Gastrocnemius medialis (tissue), 4 donors: ENCODE measurements around the gene NOP9. TPM values are rescaled to one million over a fixed set of nuclear protein-coding genes. Genes with fewer than 3 reads are reported as not detected.

Source experiments
- ATAC-seq, 2 donors: fragments of 150-250 bp; one replicate each; pipeline ENCODE4 v1.9.1; 2016
- DNase-seq, 2 donors: peaks; one replicate each; pipeline ENCODE4 v3.0.0-alpha.2; 2019
- H3K27ac ChIP-seq, 4 donors: fragments of 200-600 bp; sonication (generic); 1 replicate in 1 of 4; 2 replicates in 3 of 4; pipeline ENCODE4 v1.5.1; 2016 to 2018; ENCODE audit warnings: mild to moderate bottlenecking in 2 of 4, moderate library complexity in 1 of 4
- H3K27me3 ChIP-seq, 3 donors: fragments of 200-600 bp; sonication (generic) in 2 of 3; 1 replicate in 1 of 3; 2 replicates in 2 of 3; pipeline versions ENCODE4 v1.5.1 to v1.6.0; 2016 to 2019; ENCODE audit warnings: mild to moderate bottlenecking in 1 of 3, moderate library complexity in 1 of 3
- H3K36me3 ChIP-seq, 2 donors: fragments of 200-600 bp; sonication (generic) in 1 of 2; one replicate each; pipeline ENCODE4 v1.5.1; 2017 to 2018
- H3K4me1 ChIP-seq, 2 donors: fragments of 200-600 bp; sonication (generic) in 1 of 2; one replicate each; pipeline ENCODE4 v1.5.1; 2016 to 2017; ENCODE audit warnings: mild to moderate bottlenecking in 2 of 2
- H3K4me3 ChIP-seq, 4 donors: fragments of 200-600 bp; sonication (generic) in 3 of 4; 1 replicate in 1 of 4; 2 replicates in 3 of 4; pipeline ENCODE4 v1.5.1; 2016 to 2019; ENCODE audit warnings: mild to moderate bottlenecking in 2 of 4
- H3K9me3 ChIP-seq, 3 donors: fragments of 200-600 bp; sonication (generic) in 2 of 3; 1 replicate in 1 of 3; 2 replicates in 2 of 3; pipeline ENCODE4 v1.5.1; 2016 to 2019
- POLR2A ChIP-seq, 2 donors: fragments of 450-650 bp; IDR thresholded peaks; one replicate each; pipeline ENCODE4 v1.6.1; 2017; ENCODE audit warnings: antibody characterized with exemption in 2 of 2, mild to moderate bottlenecking in 2 of 2, moderate library complexity in 2 of 2
- in situ Hi-C, 4 donors: fragments of 200-750 bp; cut with MboI; loops; one replicate each; pipeline versions ENCODE4 v1.15.0 to v1.8.0; 2017; ENCODE audit warnings: low sequenced_read_pairs in 4 of 4
- intact Hi-C: fragments of 100-400 bp; cut with DNase I; formaldehyde crosslinking; loops from one replicate; pipeline ENCODE4 v1.15.1; 2023; ENCODE audit warnings: low total_unique reads
- total RNA-seq, 4 donors: library from RNA; depleted of rRNA; stranded (reverse); fragments of >200 nt; gene quantifications; one replicate each; pipeline versions ENCODE4 v1.1.0 to v1.2.3, GENCODE V29; 2016
- TF ChIP-seq, protein P1 (sequence below), 5 experiments: fragments of 450-650 bp in 3 of 5; fragments of 200-600 bp in 2 of 5; sonication (generic) in 2 of 5; IDR thresholded peaks in 4 of 5; conservative IDR thresholded peaks in 1 of 5; 1 replicate in 4 of 5; 2 replicates in 1 of 5; pipeline ENCODE4 v1.5.1; 2016 to 2019; ENCODE audit warnings: antibody characterized with exemption in 5 of 5, mild to moderate bottlenecking in 3 of 5, moderate library complexity in 3 of 5

NOP9 gene
- total RNA-seq, 4 donors from 2014 or later: 27.2 to 43.5 (median 32.2) TPM

GRCh38 chr14:24272467-24272866 is 27.2 kb upstream of the NOP9 start:
- Histone ChIP-seq H3K27ac (no peak overlapping the region), H3K4me1 (peaks cover 4 to 6% of the 10 kb centered on the region in 2 donors), H3K27me3 (no peaks in the 10 kb centered on the region), H3K4me3 (no peak overlapping the region), H3K36me3 (peaks cover 0 to 20% of the 10 kb centered on the region in 2 donors), H3K9me3 (no peaks in the 10 kb centered on the region)
- intact Hi-C loops (no loop called here), in situ Hi-C loops (no loop called here)
- DNase-seq (no peak), ATAC-seq (no peak)
- TF ChIP-seq, protein P1, sequence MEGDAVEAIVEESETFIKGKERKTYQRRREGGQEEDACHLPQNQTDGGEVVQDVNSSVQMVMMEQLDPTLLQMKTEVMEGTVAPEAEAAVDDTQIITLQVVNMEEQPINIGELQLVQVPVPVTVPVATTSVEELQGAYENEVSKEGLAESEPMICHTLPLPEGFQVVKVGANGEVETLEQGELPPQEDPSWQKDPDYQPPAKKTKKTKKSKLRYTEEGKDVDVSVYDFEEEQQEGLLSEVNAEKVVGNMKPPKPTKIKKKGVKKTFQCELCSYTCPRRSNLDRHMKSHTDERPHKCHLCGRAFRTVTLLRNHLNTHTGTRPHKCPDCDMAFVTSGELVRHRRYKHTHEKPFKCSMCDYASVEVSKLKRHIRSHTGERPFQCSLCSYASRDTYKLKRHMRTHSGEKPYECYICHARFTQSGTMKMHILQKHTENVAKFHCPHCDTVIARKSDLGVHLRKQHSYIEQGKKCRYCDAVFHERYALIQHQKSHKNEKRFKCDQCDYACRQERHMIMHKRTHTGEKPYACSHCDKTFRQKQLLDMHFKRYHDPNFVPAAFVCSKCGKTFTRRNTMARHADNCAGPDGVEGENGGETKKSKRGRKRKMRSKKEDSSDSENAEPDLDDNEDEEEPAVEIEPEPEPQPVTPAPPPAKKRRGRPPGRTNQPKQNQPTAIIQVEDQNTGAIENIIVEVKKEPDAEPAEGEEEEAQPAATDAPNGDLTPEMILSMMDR (IDR thresholded peaks at IDR 0.05 in 4 of 5, conservative IDR thresholded peaks at IDR 0.05 in 1 of 5): no peak
- TF ChIP-seq POLR2A (IDR thresholded peaks at IDR 0.05): no peak

DNA sequence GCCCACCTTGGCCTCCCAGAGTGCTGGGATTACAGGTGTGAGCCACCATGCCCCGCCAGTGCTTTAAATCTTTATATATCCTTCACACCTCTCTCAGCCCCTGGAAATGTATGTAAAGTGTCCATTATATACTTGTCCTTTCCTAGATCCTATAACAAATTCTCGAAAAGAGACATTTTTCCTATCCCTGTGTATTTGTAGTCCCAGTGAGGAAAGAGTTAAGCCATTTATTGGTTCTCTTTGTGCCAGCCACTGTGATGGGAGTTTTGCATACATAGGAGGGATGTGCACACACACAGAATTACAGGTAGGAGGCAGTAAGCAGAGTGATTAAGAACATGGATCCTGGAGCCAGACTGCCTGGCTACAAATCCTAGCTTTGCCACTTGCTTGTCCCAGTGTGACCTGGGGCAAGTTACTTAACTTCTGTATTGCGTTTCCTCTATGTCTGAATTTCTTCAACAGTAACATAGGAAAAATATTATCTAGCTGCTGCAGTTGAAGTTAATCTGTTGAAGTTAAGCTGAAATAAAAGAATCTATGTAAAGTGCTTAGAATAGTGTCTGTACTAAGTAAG is 26.1 kb upstream of the NOP9 start:
- ATAC-seq: no peak
- in situ Hi-C loops: no loop called here
- no peak overlapping the region for H3K27ac ChIP-seq
- peaks cover 0 to 13% of the 10 kb centered on the region in 2 donors for H3K36me3 ChIP-seq
- DNase-seq: no peak
- H3K9me3 ChIP-seq: no peaks in the 10 kb centered on the region
- intact Hi-C loops: no loop called here
- no peak for TF ChIP-seq POLR2A (IDR thresholded peaks at IDR 0.05)
- TF ChIP-seq, protein P1 (IDR thresholded peaks at IDR 0.05 in 4 of 5, conservative IDR thresholded peaks at IDR 0.05 in 1 of 5): no peak
- H3K4me1 ChIP-seq: peaks cover 4 to 6% of the 10 kb centered on the region in 2 donors
- H3K4me3 ChIP-seq: no peak overlapping the region
- H3K27me3 ChIP-seq: no peaks in the 10 kb centered on the region

- DNase-seq: no peak
- Histone ChIP-seq H3K36me3 (peaks cover 0 to 10% of the 10 kb centered on the region in 2 donors), H3K4me3 (no peak overlapping the region), H3K27me3 (no peaks in the 10 kb centered on the region), H3K27ac (no peak overlapping the region), H3K9me3 (no peaks in the 10 kb centered on the region), H3K4me1 (peaks cover 4 to 6% of the 10 kb centered on the region in 2 donors)
- in situ Hi-C loops (no loop called here), intact Hi-C loops (no loop called here)
- no peak for TF ChIP-seq POLR2A (IDR thresholded peaks at IDR 0.05)
- no peak for ATAC-seq
Observed at GRCh38 chr14:24274101-24274543, 25.5 kb upstream of the NOP9 start.

DNA sequence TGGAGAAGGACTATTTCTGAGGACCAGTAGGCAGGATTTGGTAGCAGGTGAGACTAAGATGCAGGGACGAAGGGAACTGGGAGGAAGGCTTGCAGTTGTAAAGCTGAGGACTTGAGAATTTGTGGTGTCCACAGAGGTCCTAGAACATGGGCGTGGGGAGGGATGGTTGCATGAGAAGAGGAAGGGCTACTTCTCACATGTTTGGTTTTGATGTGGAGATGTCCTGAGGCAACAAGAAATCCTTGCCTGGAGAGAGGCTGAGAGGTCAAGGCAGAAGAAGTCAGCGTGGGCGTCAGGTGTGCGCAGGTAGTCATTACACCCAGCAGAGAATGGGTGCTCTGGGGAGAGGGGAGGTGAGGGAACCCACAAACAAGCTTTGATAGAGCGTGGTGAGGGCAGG is 22.6 kb upstream of the NOP9 start:
- Histone ChIP-seq H3K36me3 (no peaks in the 10 kb centered on the region), H3K4me1 (peaks cover under 1 to 3% of the 10 kb centered on the region in 2 donors), H3K9me3 (no peaks in the 10 kb centered on the region), H3K27ac (no peak overlapping the region), H3K4me3 (no peak overlapping the region), H3K27me3 (no peaks in the 10 kb centered on the region)
- intact Hi-C loops (no loop called here), in situ Hi-C loops (no loop called here)
- TF ChIP-seq, protein P1 (IDR thresholded peaks at IDR 0.05 in 4 of 5, conservative IDR thresholded peaks at IDR 0.05 in 1 of 5): no peak
- no peak for TF ChIP-seq POLR2A (IDR thresholded peaks at IDR 0.05)
- ATAC-seq: no peak
- no peak for DNase-seq

DNA sequence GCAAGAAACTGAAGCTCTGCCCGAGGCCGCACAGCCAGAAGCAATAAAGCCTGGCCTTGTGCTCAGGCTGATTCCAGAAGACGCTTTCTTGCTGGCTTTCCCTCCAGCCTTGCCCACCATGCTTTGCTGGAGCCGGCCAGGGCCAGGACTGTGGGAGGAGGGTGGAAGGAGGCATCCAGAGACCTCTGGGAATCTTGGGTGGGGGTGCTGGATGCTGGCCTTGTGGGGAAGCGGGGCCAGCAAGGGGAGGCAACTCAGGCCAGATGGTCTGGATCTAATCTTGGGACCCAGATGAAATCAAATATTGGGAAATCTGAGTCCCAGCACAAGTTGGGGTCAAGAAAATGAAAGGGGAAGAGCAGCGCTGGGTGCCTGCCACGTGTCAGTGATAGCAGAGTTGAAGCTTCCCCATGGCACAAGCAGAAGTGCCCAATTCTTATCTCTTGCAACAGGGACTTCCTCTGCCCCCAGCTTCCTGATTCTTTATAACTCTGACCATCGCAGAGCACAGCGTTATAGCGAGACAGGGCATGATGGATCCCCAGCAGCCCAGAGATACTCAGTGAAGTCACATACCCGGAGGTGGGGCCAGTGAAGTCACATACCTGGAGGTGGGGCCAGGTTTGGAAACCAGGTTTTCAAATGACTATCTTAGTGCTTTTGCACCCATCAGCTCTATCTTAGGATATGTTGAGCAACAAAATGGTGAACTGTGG is 21.9 kb upstream of the NOP9 start:
- no peak overlapping the region for H3K4me3 ChIP-seq
- no peak for ATAC-seq
- H3K4me1 ChIP-seq: peaks cover 0 to 3% of the 10 kb centered on the region in 2 donors
- no peak overlapping the region for H3K27ac ChIP-seq
- H3K9me3 ChIP-seq: no peaks in the 10 kb centered on the region
- DNase-seq: no peak
- in situ Hi-C loops (no loop called here), intact Hi-C loops (no loop called here)
- no peaks in the 10 kb centered on the region for H3K27me3 ChIP-seq
- TF ChIP-seq, protein P1 (IDR thresholded peaks at IDR 0.05 in 4 of 5, conservative IDR thresholded peaks at IDR 0.05 in 1 of 5): no peak
- TF ChIP-seq POLR2A (IDR thresholded peaks at IDR 0.05): no peak
- H3K36me3 ChIP-seq: no peaks in the 10 kb centered on the region
